Panc1 (cell line): ENCODE data around the gene RPAP3.

Experiments used
- CTCF ChIP-seq: fragments of 450-650 bp; IDR thresholded peaks from 2 replicates; pipeline ENCODE4 v1.5.1; 2017; ENCODE audit warnings: mild to moderate bottlenecking
- REST ChIP-seq, 2 experiments: IDR thresholded peaks; 2 replicates each; pipeline ENCODE4 v1.6.1; 2011 to 2012; ENCODE audit warnings: low read depth in 2 of 2, control low read depth in 1 of 2, low read length in 1 of 2, mild to moderate bottlenecking in 1 of 2, moderate library complexity in 1 of 2; ENCODE audit not compliant: insufficient read depth in 1 of 2

- no peak for TF ChIP-seq CTCF
- no peak for TF ChIP-seq REST (IDR thresholded peaks at IDR 0.05; ENCODE audit: insufficient read depth in 1 of 2, low read depth in 2 of 2, low read length in 1 of 2)
Measured at GRCh38 chr12:47707905-47708543, 2.2 kb upstream of the RPAP3 start.
